Breast epithelium (tissue), 4 donors: Measurements from ENCODE around the gene GRIFIN. TPM values are rescaled to one million over a fixed set of nuclear protein-coding genes. Genes with fewer than 3 reads are reported as not detected.

ENCODE experiments used
- DNase-seq, 2 donors: peaks; one replicate each; pipeline ENCODE4 v3.0.0-alpha.2; 2019; ENCODE audit warnings: low spot score in 2 of 2
- H3K27ac ChIP-seq, 2 donors: fragments of 200-600 bp; sonication (generic) in 1 of 2; one replicate each; pipeline ENCODE4 v1.5.1; 2016 to 2019; ENCODE audit warnings: mild to moderate bottlenecking in 1 of 2
- H3K27me3 ChIP-seq, 2 donors: fragments of 200-600 bp; sonication (generic) in 1 of 2; one replicate each; pipeline versions ENCODE4 v1.5.1 to v1.6.0; 2017 to 2019; ENCODE audit warnings: control low read depth in 1 of 2, mild to moderate bottlenecking in 1 of 2
- H3K36me3 ChIP-seq: fragments of 200-600 bp; one replicate; pipeline ENCODE4 v1.5.1; 2019
- H3K4me1 ChIP-seq, 2 donors: fragments of 200-600 bp; sonication (generic); one replicate each; pipeline ENCODE4 v1.5.1; 2016 to 2019; ENCODE audit warnings: control low read depth in 1 of 2
- H3K4me3 ChIP-seq, 3 donors: fragments of 200-600 bp; sonication (generic); 1 replicate in 2 of 3; 2 replicates in 1 of 3; pipeline ENCODE4 v1.5.1; 2016 to 2019; ENCODE audit warnings: mild to moderate bottlenecking in 3 of 3, moderate library complexity in 2 of 3
- H3K9me3 ChIP-seq, 2 donors: fragments of 200-600 bp; sonication (generic) in 1 of 2; one replicate each; pipeline ENCODE4 v1.5.1; 2016 to 2019; ENCODE audit warnings: control low read depth in 1 of 2
- POLR2A ChIP-seq: fragments of 450-650 bp; IDR thresholded peaks from one replicate; pipeline ENCODE4 v1.6.1; 2016; ENCODE audit warnings: antibody characterized with exemption, mild to moderate bottlenecking, moderate library complexity
- POLR2AphosphoS5 ChIP-seq, 3 donors: sonication (generic); formaldehyde crosslinking; IDR thresholded peaks; one replicate each; pipeline ENCODE4 v1.6.1; 2017; ENCODE audit warnings: antibody characterized with exemption in 3 of 3
- intact Hi-C: fragments of 100-400 bp; cut with DNase I; formaldehyde crosslinking; loops from one replicate; pipeline ENCODE4 v1.15.1; 2023; ENCODE audit warnings: low total_unique reads
- total RNA-seq, 3 donors: library from RNA; depleted of rRNA; stranded (reverse); fragments of >200 nt; gene quantifications; one replicate each; pipeline ENCODE4 v1.1.0, GENCODE V29; 2016
- TF ChIP-seq, protein P1 (sequence below), 3 donors: fragments of 450-650 bp; IDR thresholded peaks; one replicate each; pipeline ENCODE4 v1.5.1; 2016 to 2017; ENCODE audit warnings: antibody characterized with exemption in 3 of 3, mild to moderate bottlenecking in 3 of 3, moderate library complexity in 3 of 3

Gene GRIFIN
- total RNA-seq, 3 donors from 2014 or later = not detected

DNA sequence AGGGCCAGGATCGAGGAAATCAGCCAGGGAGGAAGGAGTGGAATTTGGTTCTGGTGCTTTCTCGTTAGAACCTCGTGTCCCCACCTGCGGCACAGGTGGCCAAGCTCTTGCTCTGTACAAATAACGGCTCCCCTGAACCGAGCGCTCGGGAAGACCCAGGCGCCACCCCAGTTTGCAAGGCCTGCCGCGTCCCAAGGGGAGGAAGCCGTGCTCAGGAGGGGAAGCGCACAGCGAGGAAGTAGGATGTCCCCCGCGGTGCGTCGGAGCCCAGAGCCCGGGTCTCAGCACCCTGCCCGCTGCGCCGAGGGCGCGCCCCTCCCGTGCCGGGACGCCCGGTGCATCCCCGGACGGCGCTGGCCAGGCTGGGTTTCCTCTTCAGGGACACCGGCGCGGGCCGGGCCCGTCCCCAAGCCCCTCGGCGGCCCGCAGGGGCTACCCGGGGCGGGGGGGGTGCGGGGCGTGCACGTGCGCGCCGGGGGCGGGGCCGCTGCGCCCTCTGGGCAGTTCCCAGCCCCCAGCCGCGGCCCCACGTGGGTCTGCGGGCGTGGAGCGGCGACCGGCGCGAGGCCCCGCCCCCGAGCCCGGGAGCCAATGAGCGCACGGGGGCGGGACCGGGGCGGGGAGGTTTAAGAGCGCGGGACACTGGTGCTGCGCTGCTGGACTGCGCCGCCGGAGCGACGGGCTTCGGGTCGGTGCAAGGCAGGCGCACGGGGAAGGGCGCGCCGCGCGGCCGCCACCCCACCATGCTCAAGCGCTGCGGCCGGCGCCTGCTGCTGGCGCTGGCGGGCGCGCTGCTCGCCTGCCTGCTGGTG is 43.1 kb upstream of the GRIFIN start, which contains the start of gene LFNG:
TSS of gene LFNG (plus strand) at position 656 of the 812 bp plus-strand sequence. CDS start at position 744, 88 bp downstream.
- intact Hi-C loops = no loop called here
- peak within 1 kb of the TSS; percentile 79 to 91 for H3K27ac ChIP-seq
- H3K4me1 ChIP-seq = peaks cover 24 to 35% of the 10 kb centered on the region in 2 donors

GRCh38 chr7:2518737-2519118 is 42.5 kb upstream of the GRIFIN start:
- Histone ChIP-seq H3K4me3 (peak overlapping the region; percentile 44 to 85 (median 63)), H3K36me3 (no peaks in the 10 kb centered on the region), H3K9me3 (no peaks in the 10 kb centered on the region), H3K27me3 (no peaks in the 10 kb centered on the region), H3K4me1 (peaks cover 24 to 29% of the 10 kb centered on the region in 2 donors), H3K27ac (peak overlapping the region; percentile 79 to 91)
- DNase-seq = no peak
- TF ChIP-seq, protein P1, sequence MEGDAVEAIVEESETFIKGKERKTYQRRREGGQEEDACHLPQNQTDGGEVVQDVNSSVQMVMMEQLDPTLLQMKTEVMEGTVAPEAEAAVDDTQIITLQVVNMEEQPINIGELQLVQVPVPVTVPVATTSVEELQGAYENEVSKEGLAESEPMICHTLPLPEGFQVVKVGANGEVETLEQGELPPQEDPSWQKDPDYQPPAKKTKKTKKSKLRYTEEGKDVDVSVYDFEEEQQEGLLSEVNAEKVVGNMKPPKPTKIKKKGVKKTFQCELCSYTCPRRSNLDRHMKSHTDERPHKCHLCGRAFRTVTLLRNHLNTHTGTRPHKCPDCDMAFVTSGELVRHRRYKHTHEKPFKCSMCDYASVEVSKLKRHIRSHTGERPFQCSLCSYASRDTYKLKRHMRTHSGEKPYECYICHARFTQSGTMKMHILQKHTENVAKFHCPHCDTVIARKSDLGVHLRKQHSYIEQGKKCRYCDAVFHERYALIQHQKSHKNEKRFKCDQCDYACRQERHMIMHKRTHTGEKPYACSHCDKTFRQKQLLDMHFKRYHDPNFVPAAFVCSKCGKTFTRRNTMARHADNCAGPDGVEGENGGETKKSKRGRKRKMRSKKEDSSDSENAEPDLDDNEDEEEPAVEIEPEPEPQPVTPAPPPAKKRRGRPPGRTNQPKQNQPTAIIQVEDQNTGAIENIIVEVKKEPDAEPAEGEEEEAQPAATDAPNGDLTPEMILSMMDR (IDR thresholded peaks at IDR 0.05) = no peak
- TF ChIP-seq POLR2A = no peak
- TF ChIP-seq POLR2AphosphoS5 (IDR thresholded peaks at IDR 0.05) = no peak
- intact Hi-C loops = no loop called here

More for the DNA sequence above, 43.1 kb upstream of the GRIFIN start, which contains the start of gene LFNG:
- H3K27me3 ChIP-seq = no peaks in the 10 kb centered on the region
- peak within 1 kb of the TSS; percentile 50 to 85 (median 63) for H3K4me3 ChIP-seq
- TF ChIP-seq POLR2AphosphoS5 (IDR thresholded peaks at IDR 0.05) (peak in 1 of 3 donors; percentile 68), POLR2A (no peak)
- H3K36me3 ChIP-seq = no peaks in the 10 kb centered on the region
- peak; percentile 75 to 77 for DNase-seq
- no peaks in the 10 kb centered on the region for H3K9me3 ChIP-seq

DNA sequence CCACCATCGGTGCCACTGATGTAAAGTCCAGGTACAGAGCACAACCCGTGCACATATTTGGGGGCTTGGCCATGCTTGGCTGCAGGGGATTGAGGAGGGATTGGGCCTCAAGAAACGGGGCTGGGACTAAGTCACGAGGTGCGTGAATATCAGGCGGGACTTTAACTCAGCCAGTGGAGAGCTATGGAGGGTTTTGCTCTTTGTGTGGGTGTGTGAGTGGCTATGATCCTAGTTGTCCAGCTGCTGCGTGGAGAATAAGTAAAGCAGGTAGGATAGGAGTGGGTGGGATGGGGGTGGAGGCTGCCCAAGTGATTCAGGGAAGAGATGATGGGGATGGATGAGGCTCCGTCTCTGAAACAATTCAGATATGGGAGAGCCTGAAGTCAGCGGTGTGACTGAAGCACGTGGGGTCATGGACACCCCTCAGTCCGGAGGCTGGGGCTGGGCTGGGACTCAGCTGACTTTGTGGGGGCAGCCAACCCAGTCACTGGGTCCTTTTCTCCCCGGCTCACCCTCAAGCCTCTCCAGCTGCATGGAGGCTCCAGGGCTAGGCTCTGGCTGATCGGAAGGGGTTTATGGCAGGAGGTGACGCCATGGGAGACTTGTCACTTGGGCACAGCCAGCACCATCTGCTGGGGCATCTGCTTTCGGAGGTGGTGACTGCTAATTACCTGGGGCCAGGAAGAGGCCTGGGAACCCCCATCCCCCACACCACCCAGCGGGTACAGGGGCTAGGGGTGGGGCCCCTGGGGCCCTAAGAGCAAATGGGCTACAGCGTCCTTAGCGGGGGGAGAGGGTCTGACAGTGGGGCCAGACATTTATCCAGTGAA is 41.7 kb upstream of the GRIFIN start:
- Histone ChIP-seq H3K36me3 (no peaks in the 10 kb centered on the region), H3K4me3 (no peak overlapping the region), H3K4me1 (peaks cover 18 to 20% of the 10 kb centered on the region in 2 donors), H3K27ac (peak overlapping the region; percentile 79 to 91), H3K9me3 (no peaks in the 10 kb centered on the region), H3K27me3 (no peaks in the 10 kb centered on the region)
- intact Hi-C loops = no loop called here
- DNase-seq = no peak
- TF ChIP-seq, protein P1 (IDR thresholded peaks at IDR 0.05) = no peak
- no peak for TF ChIP-seq POLR2AphosphoS5 (IDR thresholded peaks at IDR 0.05)
- TF ChIP-seq POLR2A = no peak

- intact Hi-C loops = no loop called here
- no peaks in the 10 kb centered on the region for H3K9me3 ChIP-seq
- H3K4me1 ChIP-seq = peaks cover 18 to 19% of the 10 kb centered on the region in 2 donors
- H3K27ac ChIP-seq = peak overlapping the region; percentile 79 to 91
- no peaks in the 10 kb centered on the region for H3K36me3 ChIP-seq
- DNase-seq = peak in 1 of 2 donors; percentile 67
- TF ChIP-seq POLR2A (no peak), POLR2AphosphoS5 (IDR thresholded peaks at IDR 0.05) (no peak)
- TF ChIP-seq, protein P1 (IDR thresholded peaks at IDR 0.05) = no peak
- no peaks in the 10 kb centered on the region for H3K27me3 ChIP-seq
- no peak overlapping the region for H3K4me3 ChIP-seq
These were observed 40.8 kb upstream of the GRIFIN start for GRCh38 chr7:2517026-2517425.

- peaks cover 19 to 27% of the 10 kb centered on the region in 2 donors for H3K4me1 ChIP-seq
- no peak overlapping the region for H3K4me3 ChIP-seq
- no peaks in the 10 kb centered on the region for H3K27me3 ChIP-seq
- no peak for DNase-seq
- H3K27ac ChIP-seq = peak overlapping the region; percentile 79 to 91
- no peaks in the 10 kb centered on the region for H3K36me3 ChIP-seq
- intact Hi-C loops = no loop called here
- no peak for TF ChIP-seq POLR2AphosphoS5 (IDR thresholded peaks at IDR 0.05)
- TF ChIP-seq, protein P1 (IDR thresholded peaks at IDR 0.05) = no peak
- TF ChIP-seq POLR2A = no peak
- H3K9me3 ChIP-seq = no peaks in the 10 kb centered on the region
These were observed 40.0 kb upstream of the GRIFIN start for GRCh38 chr7:2516194-2516555.
